Measurements from ENCODE around the gene ST8SIA5.

The ST8SIA5 gene

GRCh38 chr18:46748466-46748865, 8.4 kb downstream of the ST8SIA5 start:
- in situ Hi-C loops (cut with MboI; ENCODE audit: low sequenced_read_pairs), result no loop called here

- in situ Hi-C loops (cut with MboI; ENCODE audit: low sequenced_read_pairs), result no loop called here
These were observed 16.8 kb downstream of the ST8SIA5 start for GRCh38 chr18:46740046-46740445.

GRCh38 chr18:46738491-46738890, 18.4 kb downstream of the ST8SIA5 start:
- in situ Hi-C loops (cut with MboI; ENCODE audit: low sequenced_read_pairs), result no loop called here

- in situ Hi-C loops (cut with MboI; ENCODE audit: low sequenced_read_pairs), result no loop called here
These were observed 20.1 kb downstream of the ST8SIA5 start for GRCh38 chr18:46736736-46737135.

GRCh38 chr18:46736135-46736534, 20.7 kb downstream of the ST8SIA5 start:
- in situ Hi-C loops (cut with MboI; ENCODE audit: low sequenced_read_pairs), result no loop called here

- in situ Hi-C loops (cut with MboI; ENCODE audit: low sequenced_read_pairs), result no loop called here
These were observed 21.9 kb downstream of the ST8SIA5 start for GRCh38 chr18:46734981-46735380.

- in situ Hi-C loops (cut with MboI; ENCODE audit: low sequenced_read_pairs), result no loop called here
These were observed 23.0 kb downstream of the ST8SIA5 start for GRCh38 chr18:46733872-46734271.

- in situ Hi-C loops (cut with MboI; ENCODE audit: low sequenced_read_pairs), result no loop called here
These were observed 24.1 kb downstream of the ST8SIA5 start for GRCh38 chr18:46732801-46733200.

GRCh38 chr18:46732201-46732600, 24.7 kb downstream of the ST8SIA5 start:
- in situ Hi-C loops (cut with MboI; ENCODE audit: low sequenced_read_pairs), result no loop called here

- in situ Hi-C loops (cut with MboI; ENCODE audit: low sequenced_read_pairs), result no loop called here
These were observed 25.5 kb downstream of the ST8SIA5 start for GRCh38 chr18:46731316-46731715.

GRCh38 chr18:46728219-46728930, 28.5 kb downstream of the ST8SIA5 start:
- in situ Hi-C loops (cut with MboI; ENCODE audit: low sequenced_read_pairs), result no loop called here

GRCh38 chr18:46727177-46727576, 29.7 kb downstream of the ST8SIA5 start:
- in situ Hi-C loops (cut with MboI; ENCODE audit: low sequenced_read_pairs), result no loop called here

- in situ Hi-C loops (cut with MboI; ENCODE audit: low sequenced_read_pairs), result no loop called here
These were observed 31.5 kb downstream of the ST8SIA5 start for GRCh38 chr18:46725310-46725709.

GRCh38 chr18:46723856-46724415, 32.9 kb downstream of the ST8SIA5 start:
- in situ Hi-C loops (cut with MboI; ENCODE audit: low sequenced_read_pairs), result no loop called here

- in situ Hi-C loops (cut with MboI; ENCODE audit: low sequenced_read_pairs), result no loop called here
These were observed 34.8 kb downstream of the ST8SIA5 start for GRCh38 chr18:46722051-46722450.

GRCh38 chr18:46721331-46721730, 35.5 kb downstream of the ST8SIA5 start:
- in situ Hi-C loops (cut with MboI; ENCODE audit: low sequenced_read_pairs), result no loop called here

GRCh38 chr18:46720521-46720920, 36.3 kb downstream of the ST8SIA5 start:
- in situ Hi-C loops (cut with MboI; ENCODE audit: low sequenced_read_pairs), result no loop called here

- in situ Hi-C loops (cut with MboI; ENCODE audit: low sequenced_read_pairs), result no loop called here
These were observed 36.8 kb downstream of the ST8SIA5 start for GRCh38 chr18:46720092-46720491.

- in situ Hi-C loops (cut with MboI; ENCODE audit: low sequenced_read_pairs), result no loop called here
These were observed 37.5 kb downstream of the ST8SIA5 start for GRCh38 chr18:46719388-46719787.

- in situ Hi-C loops (cut with MboI; ENCODE audit: low sequenced_read_pairs), result no loop called here
These were observed 38.1 kb downstream of the ST8SIA5 start for GRCh38 chr18:46718501-46719341.

- in situ Hi-C loops (cut with MboI; ENCODE audit: low sequenced_read_pairs), result no loop called here
These were observed 40.0 kb downstream of the ST8SIA5 start for GRCh38 chr18:46716827-46717226.

- in situ Hi-C loops (cut with MboI; ENCODE audit: low sequenced_read_pairs), result no loop called here
These were observed 40.5 kb downstream of the ST8SIA5 start for GRCh38 chr18:46716336-46716735.

Measured in HL-60/S4 treated with phorbol 12-myristate 13-acetate at 8.2 ng/mL for 4 days and 3 days (cell line).